WTC11 (cell line): ENCODE measurements around the gene P2RY12.

Experiments
- AFF4 ChIP-seq: sonication (generic); formaldehyde crosslinking; IDR thresholded peaks from 2 replicates; pipeline ENCODE4 v1.8.1; 2023; ENCODE audit warnings: mild to moderate bottlenecking, missing genetic modification reagents, borderline replicate concordance
- CTCF ChIP-seq: fragments of 200-600 bp; IDR thresholded peaks from 2 replicates; pipeline ENCODE4 v1.8.0; 2022; ENCODE audit warnings: antibody characterized with exemption
- E2F1 ChIP-seq: sonication (generic); formaldehyde crosslinking; IDR thresholded peaks from 2 replicates; pipeline ENCODE4 v1.8.0; 2022; ENCODE audit warnings: mild to moderate bottlenecking, missing genetic modification reagents
- TEAD1 ChIP-seq: sonication (generic); formaldehyde crosslinking; IDR thresholded peaks from 2 replicates; pipeline ENCODE4 v1.8.0; 2022; ENCODE audit warnings: mild to moderate bottlenecking, missing genetic modification reagents

- TF ChIP-seq CTCF: no peak
- no peak for TF ChIP-seq TEAD1 (CRISPR knock-in tag)
- TF ChIP-seq E2F1 (CRISPR knock-in tag): no peak
- no peak for TF ChIP-seq AFF4 (CRISPR knock-in tag)
Measured at GRCh38 chr3:151301787-151302186, 82.8 kb downstream of the P2RY12 start.
